ENCODE data around the gene GLCE. TPM values are rescaled to one million over a fixed set of nuclear protein-coding genes. Genes with fewer than 3 reads are reported as not detected.
A peak's percentile ranks its signal among the peaks of the same experiment; 100 is the strongest.
"Not testable (repeated sequence)": the region's sequence is repeated elsewhere in the genome, so short reads cannot be mapped to it uniquely, and the experiment has no call there.

The GLCE gene
- total RNA-seq, 1 donor from 2014 or later: 127 TPM

GRCh38 chr15:69244798-69245197, 84.4 kb downstream of the GLCE start:
- DNase-seq (ENCODE audit: extremely low read depth, low read depth, low spot score): no peak

DNA sequence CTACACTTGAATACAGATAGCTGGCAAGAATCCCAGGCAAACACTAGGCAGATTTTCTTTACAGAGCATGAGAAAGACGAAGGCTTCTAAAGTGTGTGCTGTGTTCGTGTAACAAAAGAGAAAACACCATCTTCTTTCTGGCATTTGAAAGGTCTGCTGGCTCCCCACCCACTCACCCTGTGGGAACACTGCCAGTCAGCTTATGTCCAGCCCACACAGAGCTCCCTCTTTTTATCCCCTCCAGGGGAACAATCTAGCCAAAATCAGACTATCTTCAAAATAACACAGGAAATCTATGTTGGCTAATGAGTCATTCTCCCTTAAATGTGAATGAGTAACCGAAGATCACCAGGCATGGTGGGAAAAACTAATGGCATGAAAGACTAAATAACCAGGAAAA, 92.7 kb downstream of the GLCE start:
- DNase-seq (ENCODE audit: extremely low read depth, low read depth, low spot score): peak; percentile 39

DNA sequence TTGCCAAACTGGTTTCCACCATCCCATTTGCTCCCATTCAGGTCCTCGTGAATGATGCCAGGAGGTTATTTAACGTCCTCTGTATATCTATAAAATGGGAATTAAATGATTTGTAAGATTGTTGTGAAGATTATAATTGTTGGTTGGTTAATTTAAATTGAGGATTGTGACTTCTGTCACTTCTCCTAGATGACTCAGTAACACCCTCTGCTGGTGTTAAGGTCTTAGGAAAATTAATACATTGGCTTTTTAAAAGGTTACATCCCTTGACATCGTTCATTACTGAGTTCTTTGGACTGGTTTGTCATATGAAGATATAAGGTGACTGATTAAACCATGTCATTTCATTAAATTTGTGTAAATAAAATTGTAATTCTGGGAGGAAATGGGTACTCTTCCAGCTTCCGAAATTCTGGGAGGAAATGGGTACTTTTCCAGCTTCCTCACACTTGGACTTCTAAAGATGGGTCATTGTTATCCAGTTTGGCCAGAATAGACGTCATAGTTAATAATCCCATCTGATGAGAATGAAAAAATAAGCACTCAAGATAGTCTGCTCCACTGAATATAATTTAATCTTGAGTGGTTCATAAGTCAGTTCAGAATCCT, 105.0 kb downstream of the GLCE start:
- no peak for DNase-seq (ENCODE audit: extremely low read depth, low read depth, low spot score)

GRCh38 chr15:69271217-69271616, 110.8 kb downstream of the GLCE start:
- no peak for DNase-seq (ENCODE audit: extremely low read depth, low read depth, low spot score)

DNA sequence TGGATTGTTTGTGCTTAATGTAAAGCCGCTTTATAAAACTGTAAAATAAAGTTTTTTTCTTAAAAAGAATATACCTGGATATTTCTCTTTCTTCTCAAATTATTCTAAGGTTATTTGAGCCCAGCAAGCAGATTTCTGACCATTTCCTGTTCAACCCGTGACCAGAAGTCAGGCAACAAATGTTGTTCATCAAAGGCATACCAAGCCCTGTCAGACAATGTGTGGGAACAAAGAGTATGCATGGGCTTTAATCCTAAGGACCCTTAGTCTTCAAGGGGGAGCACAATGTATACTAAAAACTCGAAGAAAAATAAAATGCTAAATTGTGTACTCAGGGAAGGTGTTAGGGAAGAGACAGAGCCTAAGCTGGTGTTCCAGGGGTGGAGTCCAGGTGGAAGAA, 111.7 kb downstream of the GLCE start:
- DNase-seq (ENCODE audit: extremely low read depth, low read depth, low spot score): no peak

- no peak for DNase-seq (ENCODE audit: extremely low read depth, low read depth, low spot score)
These were observed 112.5 kb downstream of the GLCE start for GRCh38 chr15:69272891-69273290.

DNA sequence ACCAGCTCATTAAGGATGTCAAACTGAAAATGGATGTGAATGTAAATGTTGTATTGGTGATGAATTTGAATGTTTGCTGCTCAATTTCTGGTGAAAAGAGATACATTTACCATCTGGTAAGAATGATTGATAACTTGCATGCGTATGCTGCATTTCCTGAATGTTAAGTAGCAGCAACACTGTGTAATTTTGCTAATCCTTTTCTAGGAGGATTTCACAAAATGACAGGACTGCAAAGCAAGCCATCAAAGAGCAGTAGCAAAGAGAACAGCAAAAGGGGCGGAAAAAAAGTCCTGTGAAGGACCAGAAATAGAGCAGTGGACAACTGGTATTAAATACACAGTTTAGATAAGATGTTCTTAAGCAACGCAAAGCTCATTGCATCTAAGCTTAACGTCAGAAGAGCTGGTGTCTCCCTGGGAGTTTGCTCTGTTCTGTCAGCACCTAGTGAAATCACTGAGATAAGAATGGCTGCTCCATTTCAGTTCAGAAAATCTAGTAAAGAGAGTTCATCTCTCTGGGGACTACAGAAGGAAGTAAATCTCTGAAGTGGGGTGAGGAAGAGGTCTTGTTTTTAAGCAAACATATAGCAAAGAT, 114.7 kb downstream of the GLCE start:
- DNase-seq (ENCODE audit: extremely low read depth, low read depth, low spot score): no peak

DNA sequence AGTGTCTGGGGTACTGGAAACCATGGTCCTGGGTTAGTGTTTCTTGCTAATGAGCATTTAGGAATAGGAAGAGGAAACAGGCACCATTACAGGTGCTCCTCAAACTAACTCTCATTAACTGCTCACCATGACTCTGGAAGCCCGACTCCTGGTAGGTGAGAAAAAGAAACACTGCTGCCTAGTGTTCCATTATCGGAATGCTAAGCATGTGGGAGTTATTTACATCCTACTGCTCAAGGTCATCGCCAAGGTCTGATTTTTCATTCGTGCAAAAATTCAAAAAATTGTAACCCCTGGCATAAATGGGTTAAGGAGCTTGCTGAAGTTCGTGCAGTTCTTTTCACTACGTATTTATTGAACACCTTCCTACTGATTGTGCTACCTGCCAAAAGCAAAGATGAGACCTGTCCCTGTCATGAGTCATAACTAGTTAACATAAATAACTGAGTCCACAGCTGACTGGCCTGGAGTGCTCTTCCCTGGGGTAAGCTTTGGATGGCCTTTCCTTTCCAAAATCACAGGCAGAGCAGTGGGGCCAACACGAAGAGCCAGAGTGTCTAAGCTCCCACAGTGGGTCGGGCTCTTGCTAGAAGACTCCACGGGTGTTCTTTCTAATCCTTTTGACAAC, 115.6 kb downstream of the GLCE start:
- DNase-seq (ENCODE audit: extremely low read depth, low read depth, low spot score): no peak

GRCh38 chr15:69277316-69277715, 116.9 kb downstream of the GLCE start:
- DNase-seq (ENCODE audit: extremely low read depth, low read depth, low spot score): no peak

GRCh38 chr15:69279636-69280035, 119.2 kb downstream of the GLCE start:
- no peak for DNase-seq (ENCODE audit: extremely low read depth, low read depth, low spot score)

DNA sequence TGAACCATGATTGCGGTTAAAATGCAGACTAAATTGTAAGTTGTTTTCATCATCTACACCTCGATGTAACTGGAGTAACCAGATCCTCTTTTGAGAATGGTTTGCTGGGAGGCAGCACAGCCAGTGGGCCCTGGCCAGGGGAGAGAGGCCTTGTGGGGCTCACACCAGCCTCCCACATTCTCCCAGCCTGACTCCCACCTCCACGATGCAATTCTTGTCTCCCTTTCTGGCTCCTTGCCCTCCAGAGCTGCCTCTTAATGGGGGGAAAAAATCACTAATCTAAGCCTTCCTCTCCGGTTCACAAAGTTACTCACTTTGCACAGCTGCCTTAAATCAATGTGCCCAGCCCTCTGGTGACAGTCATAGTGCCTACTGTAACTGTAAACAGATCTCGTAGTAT, 120.3 kb downstream of the GLCE start:
- no peak for DNase-seq (ENCODE audit: extremely low read depth, low read depth, low spot score)

DNA sequence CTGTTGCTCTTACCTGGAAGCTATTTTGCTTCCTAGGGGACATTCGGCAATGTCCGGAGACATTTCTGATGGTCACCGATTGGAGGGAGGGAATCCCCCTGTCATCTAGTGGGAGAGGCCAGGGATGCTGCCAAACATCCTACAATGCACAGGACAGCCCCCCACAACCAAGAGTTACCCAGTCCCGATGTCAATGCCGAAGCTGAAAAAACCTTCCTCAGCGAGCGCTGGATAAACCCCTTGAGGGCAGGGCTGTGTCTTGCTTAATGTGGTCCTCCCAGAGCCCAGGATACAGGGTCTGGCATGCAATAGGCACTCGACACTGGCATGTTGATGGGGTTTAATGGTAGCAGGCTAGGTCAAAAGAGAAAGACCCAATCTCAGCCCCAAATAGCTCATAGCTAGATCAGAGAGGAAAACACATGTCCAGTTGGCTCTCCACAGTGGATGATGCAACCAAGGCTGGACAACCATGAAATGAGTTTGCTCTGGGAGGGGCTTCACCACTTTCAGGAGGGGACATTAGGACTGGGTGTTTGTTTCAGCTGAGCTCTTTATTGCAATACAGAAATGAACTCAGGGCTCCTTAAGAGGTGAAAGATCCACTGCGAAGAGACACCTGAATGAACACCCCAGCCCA, 121.8 kb downstream of the GLCE start:
- DNase-seq (ENCODE audit: extremely low read depth, low read depth, low spot score): no peak

DNA sequence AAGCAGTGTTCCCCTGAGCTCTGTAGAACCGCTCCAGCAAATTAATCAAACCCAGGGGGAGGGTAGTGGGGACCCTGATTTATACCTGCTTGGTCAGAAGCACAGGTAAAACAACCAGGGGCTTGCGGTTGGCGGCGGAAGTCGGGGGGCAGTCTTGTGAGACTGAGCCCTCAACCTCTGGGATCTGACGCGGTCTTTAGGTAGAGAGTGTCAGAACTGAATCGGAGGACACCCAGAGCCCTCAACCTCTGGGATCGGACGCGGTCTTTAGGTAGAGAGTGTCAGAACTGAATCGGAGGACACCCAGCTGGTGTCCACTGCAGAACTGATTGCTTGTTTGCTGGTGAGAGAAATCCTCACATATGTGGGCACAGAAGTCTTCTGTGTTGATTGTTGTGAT, 125.4 kb downstream of the GLCE start:
- no peak for DNase-seq (ENCODE audit: extremely low read depth, low read depth, low spot score)

DNA sequence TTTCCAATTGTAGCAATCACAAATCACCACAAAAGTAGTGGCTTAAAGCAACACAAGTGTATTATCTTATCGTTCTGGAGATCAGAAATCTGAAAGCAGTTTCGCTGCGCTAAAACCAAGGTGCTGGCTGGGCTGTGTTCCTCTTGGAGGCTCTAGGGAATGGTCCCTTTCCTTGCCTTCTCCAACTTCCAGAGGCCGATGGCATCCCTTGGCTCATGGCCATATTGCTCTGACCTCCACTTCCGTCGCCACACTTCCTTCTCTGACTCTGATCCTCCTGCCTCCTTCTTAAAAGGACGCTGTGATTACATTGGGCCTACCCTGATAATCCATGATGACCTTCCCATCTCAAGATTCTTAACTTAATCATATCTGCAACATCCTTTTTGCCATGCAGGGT, 127.6 kb downstream of the GLCE start:
- no peak for DNase-seq (ENCODE audit: extremely low read depth, low read depth, low spot score)

DNA sequence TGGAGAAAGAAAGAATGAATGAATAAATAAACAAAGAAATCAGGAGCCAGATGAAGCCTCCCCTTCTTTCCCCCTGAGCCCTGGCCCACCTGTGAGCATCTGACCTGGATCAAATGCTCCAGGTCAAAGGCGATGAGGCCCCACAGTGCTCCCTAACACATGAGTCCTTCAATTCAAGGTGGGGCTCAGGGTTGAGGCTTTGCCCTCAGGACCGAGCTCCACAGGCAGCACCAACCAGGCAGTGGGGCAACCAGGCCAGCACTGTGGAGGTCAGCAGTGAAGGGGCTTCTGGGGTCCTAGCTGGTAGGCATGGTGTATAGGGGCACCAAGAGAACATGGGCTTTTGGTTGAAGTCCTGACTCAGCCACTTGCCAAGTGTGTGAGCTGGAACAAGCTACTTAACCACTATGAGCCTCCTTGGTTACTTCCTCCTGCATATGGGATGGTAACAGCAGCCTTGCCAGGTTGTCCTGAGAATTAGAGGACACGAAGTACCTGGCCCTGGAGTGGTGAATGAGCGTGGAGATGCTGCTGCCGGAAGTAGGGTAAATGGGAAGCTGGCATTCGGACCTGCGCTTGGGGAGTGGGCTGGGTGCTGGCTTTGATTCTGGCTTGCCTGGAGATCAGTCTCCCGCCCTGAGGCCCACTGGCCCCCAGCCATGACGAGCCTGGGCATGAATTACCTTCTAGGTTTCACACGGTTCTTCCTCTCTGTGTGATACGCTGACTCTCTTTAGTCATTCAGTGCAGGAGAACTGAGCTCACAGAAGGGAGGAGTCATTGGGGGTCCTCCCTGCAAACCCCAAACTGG, 128.3 kb downstream of the GLCE start:
- DNase-seq (ENCODE audit: extremely low read depth, low read depth, low spot score): no peak

GRCh38 chr15:69289342-69290146, 129.1 kb downstream of the GLCE start:
- no peak for DNase-seq (ENCODE audit: extremely low read depth, low read depth, low spot score)

DNA sequence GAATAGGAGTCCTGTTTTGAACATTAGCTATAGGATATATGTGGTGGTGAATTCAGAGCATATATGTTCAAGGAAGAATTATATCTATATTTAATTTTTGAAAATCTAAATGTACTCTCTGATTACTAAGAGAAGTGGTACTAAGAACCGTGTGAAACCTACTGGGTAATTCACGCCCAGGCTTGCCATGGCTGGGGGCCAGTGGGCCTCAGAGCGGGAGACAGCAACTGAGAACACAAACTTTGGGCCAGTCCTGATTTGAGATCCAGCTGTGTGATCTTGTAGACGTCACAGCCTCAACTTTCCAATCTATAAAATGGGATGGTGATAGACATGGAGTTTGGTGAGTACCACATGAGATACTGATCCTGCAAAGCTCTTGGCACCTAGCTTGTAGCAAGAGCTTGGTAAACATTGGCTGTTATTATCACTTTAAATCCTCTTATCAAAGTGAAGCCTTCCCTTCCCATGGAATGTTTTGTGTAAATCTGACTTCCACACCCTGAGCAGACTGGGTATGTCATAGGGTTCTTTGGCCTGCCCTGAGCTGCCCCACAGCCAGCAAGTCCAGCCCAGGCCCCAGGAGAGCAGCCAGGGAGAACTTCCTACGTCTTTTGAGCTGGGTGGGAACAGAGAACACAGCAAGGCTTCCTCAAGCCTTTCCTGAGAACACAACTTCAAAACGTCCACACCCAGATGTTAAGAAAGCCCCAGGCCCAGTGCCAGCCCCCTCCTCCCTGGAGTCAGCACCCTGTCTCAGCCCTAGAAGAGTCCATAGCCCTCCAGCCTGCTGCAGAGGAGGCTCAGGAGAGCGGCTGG, 130.1 kb downstream of the GLCE start:
- DNase-seq (ENCODE audit: extremely low read depth, low read depth, low spot score): no peak

- not testable (repeated sequence) for DNase-seq (ENCODE audit: extremely low read depth, low read depth, low spot score)
These were observed 131.2 kb downstream of the GLCE start for GRCh38 chr15:69291651-69292050.

GRCh38 chr15:69292826-69293420, 132.5 kb downstream of the GLCE start:
- no peak for DNase-seq (ENCODE audit: extremely low read depth, low read depth, low spot score)

All from glomerular endothelial cell (primary cell).